Fibroblast of skin of left quadriceps (primary cell): Measurements from ENCODE around the gene SKOR2.
"Not testable (repeated sequence)": the region's sequence is repeated elsewhere in the genome, so short reads cannot be mapped to it uniquely, and the experiment has no call there.

Experiments used
- DNase-seq, 2 experiments: peaks; one replicate each; pipeline ENCODE4 v3.0.0-alpha.2; 2013; ENCODE audit warnings: low read depth in 2 of 2

SKOR2 gene

GRCh38 chr18:47203626-47204464 is 47.6 kb downstream of the SKOR2 start:
- no peak for DNase-seq

- DNase-seq, result not testable (repeated sequence)
These were observed 55.5 kb downstream of the SKOR2 start for GRCh38 chr18:47195961-47196360.

GRCh38 chr18:47191961-47192360 is 59.5 kb downstream of the SKOR2 start:
- DNase-seq, result no peak

GRCh38 chr18:47187721-47188120 is 63.7 kb downstream of the SKOR2 start:
- no peak for DNase-seq

- DNase-seq, result no peak
These were observed 66.9 kb downstream of the SKOR2 start for GRCh38 chr18:47184419-47185050.

GRCh38 chr18:47182156-47182555 is 69.3 kb downstream of the SKOR2 start:
- DNase-seq, result not testable (repeated sequence)

GRCh38 chr18:47180765-47181164 is 70.7 kb downstream of the SKOR2 start:
- no peak for DNase-seq

GRCh38 chr18:47179520-47179919 is 71.9 kb downstream of the SKOR2 start:
- no peak for DNase-seq

- DNase-seq, result peak; percentile 84 to 85
These were observed 75.4 kb downstream of the SKOR2 start, which contains the start of gene IER3IP1 for GRCh38 chr18:47175898-47176575. IER3IP1 (minus strand) TSS chr18:47176364; CDS start chr18:47176277, 87 bp downstream.

GRCh38 chr18:47175283-47175897 is 76.1 kb downstream of the SKOR2 start:
- DNase-seq, result no peak

GRCh38 chr18:47174545-47175116 is 76.8 kb downstream of the SKOR2 start:
- no peak for DNase-seq

GRCh38 chr18:47172476-47172875 is 79.0 kb downstream of the SKOR2 start:
- no peak for DNase-seq

GRCh38 chr18:47168913-47169312 is 82.5 kb downstream of the SKOR2 start:
- no peak for DNase-seq

GRCh38 chr18:47168509-47168908 is 83.0 kb downstream of the SKOR2 start:
- no peak for DNase-seq

- no peak for DNase-seq
These were observed 85.2 kb downstream of the SKOR2 start for GRCh38 chr18:47166294-47166693.

GRCh38 chr18:47163241-47163640 is 88.2 kb downstream of the SKOR2 start:
- peak in 1 of 2 experiments; percentile 20 for DNase-seq

- no peak for DNase-seq
These were observed 91.2 kb downstream of the SKOR2 start for GRCh38 chr18:47160256-47160655.

GRCh38 chr18:47158404-47158803 is 93.1 kb downstream of the SKOR2 start:
- not testable (repeated sequence) for DNase-seq
